Neural cell (in vitro differentiated cells): ENCODE data around the gene PLEKHF1. TPM values are rescaled to one million over a fixed set of nuclear protein-coding genes. Genes with fewer than 3 reads are reported as not detected.

ENCODE experiments used
- H2AFZ ChIP-seq: fragments of 200-600, 300-800 bp; sonication (generic), shearing (Covaris generic); 2 replicates; pipeline ENCODE4 v1.6.0; 2014; ENCODE audit warnings: low read depth, mild to moderate bottlenecking, antibody characterized with exemption, low read length, moderate library complexity
- H3F3A ChIP-seq: fragments of 200-600 bp; shearing (Covaris generic); 2 replicates; pipeline ENCODE4 v1.6.1; 2016; ENCODE audit warnings: mild to moderate bottlenecking, moderate library complexity, mixed read lengths, antibody characterized with exemption, low read length; ENCODE audit not compliant: insufficient read depth, poor library complexity, severe bottlenecking
- H3K27ac ChIP-seq: fragments of 200-600, 300-800 bp; sonication (generic), shearing (Covaris generic); 2 replicates; pipeline ENCODE4 v1.5.1; 2014; ENCODE audit warnings: mild to moderate bottlenecking, low read length, moderate library complexity
- H3K27me3 ChIP-seq: fragments of 300-800, 200-600 bp; sonication (generic), shearing (Covaris generic); 2 replicates; pipeline ENCODE4 v1.6.0; 2014; ENCODE audit warnings: mild to moderate bottlenecking, low read depth, low read length, moderate library complexity; ENCODE audit not compliant: insufficient read depth
- H3K36me3 ChIP-seq: fragments of 300-800, 200-600 bp; sonication (generic), shearing (Covaris generic); 2 replicates; pipeline ENCODE4 v1.5.1; 2014; ENCODE audit warnings: mild to moderate bottlenecking, antibody characterized with exemption, low read length, moderate library complexity; ENCODE audit not compliant: insufficient read depth
- H3K4me2 ChIP-seq: fragments of 300-800, 200-600 bp; sonication (generic), shearing (Covaris generic); 2 replicates; pipeline ENCODE4 v1.6.0; 2014; ENCODE audit warnings: mild to moderate bottlenecking, low read length
- H3K4me3 ChIP-seq: fragments of 300-800, 200-600 bp; sonication (generic), shearing (Covaris generic); 2 replicates; pipeline ENCODE4 v1.5.1; 2014; ENCODE audit warnings: mild to moderate bottlenecking, low read length, moderate library complexity
- H3K79me2 ChIP-seq: fragments of 200-600 bp; shearing (Covaris generic); replicated peaks from 2 replicates; pipeline ENCODE4 v1.6.0; 2014; ENCODE audit warnings: mild to moderate bottlenecking, low read length, moderate library complexity; ENCODE audit not compliant: insufficient read depth
- H3K9ac ChIP-seq: fragments of 300-800, 200-600 bp; sonication (generic), shearing (Covaris generic); 2 replicates; pipeline ENCODE4 v1.6.1; 2016; ENCODE audit warnings: mild to moderate bottlenecking, low read length, mixed read lengths
- H3K9me2 ChIP-seq: fragments of 200-600 bp; shearing (Covaris generic); 2 replicates; pipeline ENCODE4 v1.6.1; 2016; ENCODE audit warnings: mild to moderate bottlenecking, low read length, mixed read lengths; ENCODE audit not compliant: insufficient read depth
- H3K9me3 ChIP-seq: fragments of 200-600, 300-800 bp; sonication (generic), shearing (Covaris generic); 2 replicates; pipeline ENCODE4 v1.6.1; 2016; ENCODE audit warnings: mild to moderate bottlenecking, mixed run types, low read length, moderate library complexity, mixed read lengths
- H4K20me1 ChIP-seq: fragments of 200-600 bp; shearing (Covaris generic); 2 replicates; pipeline ENCODE4 v1.6.1; 2016; ENCODE audit warnings: mild to moderate bottlenecking, mixed run types; ENCODE audit not compliant: insufficient read depth
- CTCF ChIP-seq: fragments of 450-650 bp; IDR thresholded peaks from 2 replicates; pipeline ENCODE4 v1.5.1; 2014; ENCODE audit warnings: antibody characterized with exemption, mild to moderate bottlenecking, moderate library complexity; ENCODE audit not compliant: poor library complexity, severe bottlenecking
- EP300 ChIP-seq: fragments of 450-650 bp; conservative IDR thresholded peaks from 2 replicates; pipeline ENCODE4 v1.6.1; 2014; ENCODE audit warnings: antibody characterized with exemption, mild to moderate bottlenecking, moderate library complexity; ENCODE audit not compliant: poor library complexity, severe bottlenecking
- EZH2 ChIP-seq: fragments of 200-600, 300-800 bp; shearing (Covaris generic), sonication (generic); IDR thresholded peaks from 2 replicates; pipeline ENCODE4 v1.6.1; 2014; ENCODE audit warnings: antibody characterized with exemption, low read length, borderline replicate concordance, mild to moderate bottlenecking; ENCODE audit not compliant: insufficient read depth, poor library complexity, severe bottlenecking
- MXI1 ChIP-seq: fragments of 450-650 bp; conservative IDR thresholded peaks from 2 replicates; pipeline ENCODE4 v1.6.1; 2014; ENCODE audit warnings: antibody characterized with exemption, mild to moderate bottlenecking; ENCODE audit not compliant: poor library complexity, severe bottlenecking
- POLR2AphosphoS5 ChIP-seq: IDR thresholded peaks from 2 replicates; pipeline ENCODE4 v1.6.1; 2012
- RAD21 ChIP-seq: fragments of 450-650 bp; conservative IDR thresholded peaks from 2 replicates; pipeline ENCODE4 v1.6.1; 2014; ENCODE audit warnings: antibody characterized with exemption, mild to moderate bottlenecking, moderate library complexity
- SMC3 ChIP-seq: fragments of 450-650 bp; conservative IDR thresholded peaks from 2 replicates; pipeline ENCODE4 v1.6.1; 2014; ENCODE audit warnings: antibody characterized with exemption, mild to moderate bottlenecking, moderate library complexity; ENCODE audit not compliant: poor library complexity
- TAF1 ChIP-seq: IDR thresholded peaks from 2 replicates; pipeline ENCODE4 v1.6.1; 2012; ENCODE audit warnings: low read depth
- polyA plus RNA-seq: library from polyadenylated mRNA; depleted of rRNA; stranded (reverse); fragments of >200 nt; gene quantifications from 2 replicates; pipeline ENCODE4 v1.2.3, GENCODE V29; 2014
- TF ChIP-seq, protein P1 (sequence below): IDR thresholded peaks from 2 replicates; pipeline ENCODE4 v1.6.1; 2012; ENCODE audit warnings: borderline replicate concordance

The PLEKHF1 gene
- polyA plus RNA-seq, 1 donor from 2014 or later = not detected

GRCh38 chr19:29666578-29667386, 1.5 kb downstream of the PLEKHF1 start:
- TF ChIP-seq TAF1 = no peak
- TF ChIP-seq, protein P1, sequence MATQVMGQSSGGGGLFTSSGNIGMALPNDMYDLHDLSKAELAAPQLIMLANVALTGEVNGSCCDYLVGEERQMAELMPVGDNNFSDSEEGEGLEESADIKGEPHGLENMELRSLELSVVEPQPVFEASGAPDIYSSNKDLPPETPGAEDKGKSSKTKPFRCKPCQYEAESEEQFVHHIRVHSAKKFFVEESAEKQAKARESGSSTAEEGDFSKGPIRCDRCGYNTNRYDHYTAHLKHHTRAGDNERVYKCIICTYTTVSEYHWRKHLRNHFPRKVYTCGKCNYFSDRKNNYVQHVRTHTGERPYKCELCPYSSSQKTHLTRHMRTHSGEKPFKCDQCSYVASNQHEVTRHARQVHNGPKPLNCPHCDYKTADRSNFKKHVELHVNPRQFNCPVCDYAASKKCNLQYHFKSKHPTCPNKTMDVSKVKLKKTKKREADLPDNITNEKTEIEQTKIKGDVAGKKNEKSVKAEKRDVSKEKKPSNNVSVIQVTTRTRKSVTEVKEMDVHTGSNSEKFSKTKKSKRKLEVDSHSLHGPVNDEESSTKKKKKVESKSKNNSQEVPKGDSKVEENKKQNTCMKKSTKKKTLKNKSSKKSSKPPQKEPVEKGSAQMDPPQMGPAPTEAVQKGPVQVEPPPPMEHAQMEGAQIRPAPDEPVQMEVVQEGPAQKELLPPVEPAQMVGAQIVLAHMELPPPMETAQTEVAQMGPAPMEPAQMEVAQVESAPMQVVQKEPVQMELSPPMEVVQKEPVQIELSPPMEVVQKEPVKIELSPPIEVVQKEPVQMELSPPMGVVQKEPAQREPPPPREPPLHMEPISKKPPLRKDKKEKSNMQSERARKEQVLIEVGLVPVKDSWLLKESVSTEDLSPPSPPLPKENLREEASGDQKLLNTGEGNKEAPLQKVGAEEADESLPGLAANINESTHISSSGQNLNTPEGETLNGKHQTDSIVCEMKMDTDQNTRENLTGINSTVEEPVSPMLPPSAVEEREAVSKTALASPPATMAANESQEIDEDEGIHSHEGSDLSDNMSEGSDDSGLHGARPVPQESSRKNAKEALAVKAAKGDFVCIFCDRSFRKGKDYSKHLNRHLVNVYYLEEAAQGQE = no peak
- TF ChIP-seq SMC3 = no peak
- TF ChIP-seq MXI1 = no peak
- no peak for TF ChIP-seq EP300
- no peak for TF ChIP-seq RAD21
- no peaks in the 10 kb centered on the region for H3F3A ChIP-seq
- H3K4me2 ChIP-seq = no peak overlapping the region
- H3K36me3 ChIP-seq = no peaks in the 10 kb centered on the region
- H3K27ac ChIP-seq = no peak overlapping the region
- no peaks in the 10 kb centered on the region for H3K9me3 ChIP-seq
- peak overlapping the region; percentile 78 for H3K4me3 ChIP-seq
- no peaks in the 10 kb centered on the region for H3K79me2 ChIP-seq
- H4K20me1 ChIP-seq = no peaks in the 10 kb centered on the region
- H3K27me3 ChIP-seq = peaks cover 26% of the 10 kb centered on the region
- no peak overlapping the region for H3K9ac ChIP-seq
- H2AFZ ChIP-seq = no peak overlapping the region
- H3K9me2 ChIP-seq = no peaks in the 10 kb centered on the region

DNA sequence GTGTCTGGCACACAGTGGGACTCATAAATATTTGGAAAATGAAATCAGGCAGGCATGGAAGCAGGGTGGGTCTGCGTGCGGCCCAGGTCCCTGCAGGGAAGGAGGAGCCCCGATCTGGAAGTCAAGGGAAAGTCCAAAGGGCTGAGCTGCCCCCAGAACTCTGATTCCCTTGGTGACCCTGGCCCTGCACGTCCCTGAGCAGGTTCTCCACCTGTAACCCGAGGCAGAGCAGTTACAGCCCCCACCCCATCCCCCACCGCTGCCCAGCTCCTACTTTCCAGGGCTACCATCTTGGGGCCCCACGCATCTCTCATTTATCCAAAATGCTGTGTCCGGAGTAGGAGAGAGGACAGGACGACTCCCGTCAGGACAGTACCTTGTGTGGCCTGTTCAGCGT, 2.1 kb downstream of the PLEKHF1 start:
- Histone ChIP-seq H3K79me2 (no peaks in the 10 kb centered on the region), H3K9me2 (no peaks in the 10 kb centered on the region), H3K9me3 (no peaks in the 10 kb centered on the region), H3K27ac (no peak overlapping the region), H3K4me3 (no peak overlapping the region), H2AFZ (no peak overlapping the region), H4K20me1 (no peaks in the 10 kb centered on the region), H3K36me3 (no peaks in the 10 kb centered on the region), H3K27me3 (peaks cover 26% of the 10 kb centered on the region), H3F3A (no peaks in the 10 kb centered on the region), H3K4me2 (no peak overlapping the region), H3K9ac (no peak overlapping the region)
- TF ChIP-seq, protein P1 = no peak
- TF ChIP-seq SMC3 (no peak), POLR2AphosphoS5 (no peak), EP300 (no peak), RAD21 (no peak), CTCF (no peak), TAF1 (no peak), EZH2 (no peak), MXI1 (no peak)
